ENCODE results near the gene SNRNP48.

DNA sequence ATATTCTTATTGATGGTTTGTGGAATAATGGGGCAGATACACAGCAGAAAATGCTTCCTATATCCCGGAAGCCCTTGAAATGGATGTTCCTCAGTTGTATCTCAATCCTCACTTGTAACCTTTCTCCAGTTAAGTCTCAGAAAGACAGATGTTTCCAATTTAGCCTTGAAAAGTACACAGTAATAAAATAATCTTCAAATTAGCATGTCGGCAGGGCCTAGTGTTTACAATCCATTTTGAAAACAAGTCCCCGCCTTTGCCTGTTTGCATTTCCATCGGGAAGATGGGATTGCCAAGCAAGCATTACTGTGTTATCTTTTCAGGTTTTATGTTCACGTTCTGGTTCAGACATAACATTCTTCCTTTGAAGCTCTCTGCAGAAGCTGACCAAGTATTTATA lies 41.5 kb downstream of the SNRNP48 start:
- TF ChIP-seq, protein P1, sequence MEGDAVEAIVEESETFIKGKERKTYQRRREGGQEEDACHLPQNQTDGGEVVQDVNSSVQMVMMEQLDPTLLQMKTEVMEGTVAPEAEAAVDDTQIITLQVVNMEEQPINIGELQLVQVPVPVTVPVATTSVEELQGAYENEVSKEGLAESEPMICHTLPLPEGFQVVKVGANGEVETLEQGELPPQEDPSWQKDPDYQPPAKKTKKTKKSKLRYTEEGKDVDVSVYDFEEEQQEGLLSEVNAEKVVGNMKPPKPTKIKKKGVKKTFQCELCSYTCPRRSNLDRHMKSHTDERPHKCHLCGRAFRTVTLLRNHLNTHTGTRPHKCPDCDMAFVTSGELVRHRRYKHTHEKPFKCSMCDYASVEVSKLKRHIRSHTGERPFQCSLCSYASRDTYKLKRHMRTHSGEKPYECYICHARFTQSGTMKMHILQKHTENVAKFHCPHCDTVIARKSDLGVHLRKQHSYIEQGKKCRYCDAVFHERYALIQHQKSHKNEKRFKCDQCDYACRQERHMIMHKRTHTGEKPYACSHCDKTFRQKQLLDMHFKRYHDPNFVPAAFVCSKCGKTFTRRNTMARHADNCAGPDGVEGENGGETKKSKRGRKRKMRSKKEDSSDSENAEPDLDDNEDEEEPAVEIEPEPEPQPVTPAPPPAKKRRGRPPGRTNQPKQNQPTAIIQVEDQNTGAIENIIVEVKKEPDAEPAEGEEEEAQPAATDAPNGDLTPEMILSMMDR (IDR thresholded peaks at IDR 0.05) = no peak
- TF ChIP-seq POLR2A (IDR thresholded peaks at IDR 0.05) = no peak

Data from breast epithelium (tissue), 3 donors.